Fibroblast of lung (primary cell): ENCODE results near the gene CHSY1. TPM values are rescaled to one million over a fixed set of nuclear protein-coding genes. Genes with fewer than 3 reads are reported as not detected.
A peak's percentile ranks its signal among the peaks of the same experiment; 100 is the strongest.

Source experiments
- DNase-seq, 2 donors: peaks; one replicate each; pipeline versions ENCODE4 v3.0.0 to v3.0.0-alpha.2; 2010; ENCODE audit warnings: low read depth in 2 of 2
- H2AFZ ChIP-seq: 2 replicates; pipeline ENCODE4 v1.5.1; 2012; ENCODE audit warnings: low read length, control low read depth, inconsistent platforms
- H3K27ac ChIP-seq: 2 replicates; pipeline ENCODE4 v1.5.1; 2011; ENCODE audit warnings: low read length, control low read depth; ENCODE audit not compliant: insufficient read depth
- H3K27me3 ChIP-seq: 2 replicates; pipeline ENCODE4 v1.5.1; 2011; ENCODE audit warnings: mild to moderate bottlenecking, low read length; ENCODE audit not compliant: control insufficient read depth, insufficient read depth
- H3K36me3 ChIP-seq: 2 replicates; pipeline ENCODE4 v1.5.1; 2011; ENCODE audit warnings: low read length; ENCODE audit not compliant: control insufficient read depth, insufficient read depth
- H3K4me1 ChIP-seq: 2 replicates; pipeline ENCODE4 v1.5.1; 2011; ENCODE audit warnings: low read length; ENCODE audit not compliant: control insufficient read depth, insufficient read depth; ENCODE audit errors: extremely low read depth
- H3K4me2 ChIP-seq: 2 replicates; pipeline ENCODE4 v1.5.1; 2011; ENCODE audit warnings: low read length, control low read depth; ENCODE audit not compliant: insufficient read depth; ENCODE audit errors: extremely low read depth
- H3K4me3 ChIP-seq, 4 experiments: fragments of 200-600 bp in 1 of 4; sonication (generic) in 1 of 4; replicated peaks in 1 of 4; 2 replicates each; pipeline ENCODE4 v1.5.1; 2011 to 2016; ENCODE audit warnings: low read length in 4 of 4, low read depth in 3 of 4, mild to moderate bottlenecking in 3 of 4, control low read depth in 2 of 4, inconsistent platforms in 1 of 4, mixed read lengths in 1 of 4; ENCODE audit not compliant: insufficient read depth in 1 of 4; ENCODE audit errors: control extremely low read depth in 1 of 4
- H3K79me2 ChIP-seq: 2 replicates; pipeline ENCODE4 v1.5.1; 2012; ENCODE audit warnings: mild to moderate bottlenecking, low read length, inconsistent platforms; ENCODE audit not compliant: control insufficient read depth, insufficient read depth
- H3K9ac ChIP-seq: 2 replicates; pipeline ENCODE4 v1.5.1; 2011; ENCODE audit warnings: mild to moderate bottlenecking, low read length, control low read depth; ENCODE audit not compliant: insufficient read depth
- H3K9me3 ChIP-seq: 2 replicates; pipeline ENCODE4 v1.5.1; 2012; ENCODE audit warnings: low read depth, low read length; ENCODE audit not compliant: control insufficient read depth, insufficient read depth
- H4K20me1 ChIP-seq: 2 replicates; pipeline ENCODE4 v1.5.1; 2011; ENCODE audit warnings: low read length; ENCODE audit not compliant: control insufficient read depth, insufficient read depth; ENCODE audit errors: extremely low read depth
- CTCF ChIP-seq, 2 donors: IDR thresholded peaks in 1 of 2; conservative IDR thresholded peaks in 1 of 2; 1 replicate in 1 of 2; 2 replicates in 1 of 2; pipeline ENCODE4 v1.5.1; 2011 to 2012; ENCODE audit warnings: low read length in 2 of 2, control low read depth in 1 of 2, inconsistent platforms in 1 of 2, low read depth in 1 of 2, mild to moderate bottlenecking in 1 of 2
- EZH2 ChIP-seq: IDR thresholded peaks from 2 replicates; pipeline ENCODE4 v1.5.1; 2012; ENCODE audit warnings: low read length, control low read depth, mild to moderate bottlenecking; ENCODE audit errors: missing control alignments
- polyA plus RNA-seq, 2 donors: library from polyadenylated mRNA; depleted of rRNA in 1 of 2; stranded (reverse) in 1 of 2; unstranded in 1 of 2; fragments of >200 nt; gene quantifications; 2 replicates each; pipeline ENCODE4 v1.2.1, GENCODE V29; 2011 to 2012; ENCODE audit warnings: missing spikeins in 1 of 2
- total RNA-seq: library from RNA; depleted of rRNA; stranded (reverse); fragments of >200 nt; gene quantifications from 2 replicates; pipeline ENCODE4 v1.2.1, GENCODE V29; 2014

CHSY1 gene
- total and polyA plus RNA-seq, 2 donors (not counting 1 experiment from before 2014, with no cell fraction given): 28.6 to 57.0 TPM

- no peak for TF ChIP-seq EZH2
- no peak overlapping the region for H3K9ac ChIP-seq
- H3K27ac ChIP-seq: peak overlapping the region; percentile 18
- no peaks in the 10 kb centered on the region for H4K20me1 ChIP-seq
- H3K4me2 ChIP-seq: peak overlapping the region; percentile 7
- H3K4me3 ChIP-seq: no peak overlapping the region
- peaks cover 99% of the 10 kb centered on the region for H3K79me2 ChIP-seq
- peaks cover 2% of the 10 kb centered on the region for H3K36me3 ChIP-seq
- no peak overlapping the region for H2AFZ ChIP-seq
- H3K9me3 ChIP-seq: no peaks in the 10 kb centered on the region
- peaks cover 42% of the 10 kb centered on the region for H3K4me1 ChIP-seq
- DNase-seq: peak in 1 of 2 donors; percentile 64
- no peaks in the 10 kb centered on the region for H3K27me3 ChIP-seq
These were observed 8.9 kb downstream of the CHSY1 start for GRCh38 chr15:101242999-101243336.

GRCh38 chr15:101242160-101242998 is 9.5 kb downstream of the CHSY1 start:
- Histone ChIP-seq H3K27me3 (no peaks in the 10 kb centered on the region), H3K4me2 (no peak overlapping the region)

GRCh38 chr15:101240358-101240757 is 11.5 kb downstream of the CHSY1 start:
- Histone ChIP-seq H4K20me1 (no peaks in the 10 kb centered on the region), H3K4me2 (peak overlapping the region; percentile 1), H3K4me1 (peaks cover 39% of the 10 kb centered on the region)

More at GRCh38 chr15:101242160-101242998, 9.5 kb downstream of the CHSY1 start:
- peaks cover 3% of the 10 kb centered on the region for H3K36me3 ChIP-seq
- H4K20me1 ChIP-seq: no peaks in the 10 kb centered on the region
- H3K27ac ChIP-seq: peak overlapping the region; percentile 18
- H2AFZ ChIP-seq: no peak overlapping the region
- no peak overlapping the region for H3K4me3 ChIP-seq
- H3K4me1 ChIP-seq: peaks cover 39% of the 10 kb centered on the region
- no peak for TF ChIP-seq CTCF (conservative IDR thresholded peaks at IDR 0.05 in 1 of 2, IDR thresholded peaks at IDR 0.05 in 1 of 2; ENCODE audit: low read depth in 1 of 2, low read length in 2 of 2)
- H3K9me3 ChIP-seq: no peaks in the 10 kb centered on the region
- DNase-seq: peak in 1 of 2 donors; percentile 77
- H3K79me2 ChIP-seq: peaks cover 99% of the 10 kb centered on the region
- no peak overlapping the region for H3K9ac ChIP-seq

More at GRCh38 chr15:101240358-101240757, 11.5 kb downstream of the CHSY1 start:
- no peak overlapping the region for H2AFZ ChIP-seq
- no peak overlapping the region for H3K27ac ChIP-seq
- no peak overlapping the region for H3K9ac ChIP-seq
- TF ChIP-seq CTCF (conservative IDR thresholded peaks at IDR 0.05 in 1 of 2, IDR thresholded peaks at IDR 0.05 in 1 of 2; ENCODE audit: low read depth in 1 of 2, low read length in 2 of 2) (no peak), EZH2 (no peak)
- H3K36me3 ChIP-seq: peaks cover 3% of the 10 kb centered on the region
- H3K79me2 ChIP-seq: peaks cover 97% of the 10 kb centered on the region
- H3K27me3 ChIP-seq: no peaks in the 10 kb centered on the region
- H3K4me3 ChIP-seq: peak overlapping the region in 1 of 4 experiments; percentile 19
- peak; percentile 82 for DNase-seq
- H3K9me3 ChIP-seq: no peaks in the 10 kb centered on the region
